ENCODE data around the gene PLXNA2. TPM values are rescaled to one million over a fixed set of nuclear protein-coding genes. Genes with fewer than 3 reads are reported as not detected.
A peak's percentile ranks its signal among the peaks of the same experiment; 100 is the strongest.

PLXNA2 gene
- total RNA-seq, 1 donor from 2014 or later = 9.0 TPM

GRCh38 chr1:208045463-208046260 is 198.5 kb downstream of the PLXNA2 start:
- DNase-seq (ENCODE audit: low read depth) = no peak
- H3K4me3 ChIP-seq (ENCODE audit: low read depth, low read length) = no peak overlapping the region
- peaks cover 26% of the 10 kb centered on the region for H3K36me3 ChIP-seq (ENCODE audit: control insufficient read depth, insufficient read depth, low read length)
- H3K27me3 ChIP-seq (ENCODE audit: control insufficient read depth, insufficient read depth, low read length) = no peaks in the 10 kb centered on the region
- TF ChIP-seq CTCF (IDR thresholded peaks at IDR 0.05; ENCODE audit: insufficient read depth, low read length, severe bottlenecking) = peak; percentile 6
- FAIRE-seq = no peak

GRCh38 chr1:208044589-208045462 is 199.4 kb downstream of the PLXNA2 start:
- H3K27me3 ChIP-seq (ENCODE audit: control insufficient read depth, insufficient read depth, low read length) = no peaks in the 10 kb centered on the region
- no peak for FAIRE-seq
- no peak for TF ChIP-seq CTCF (IDR thresholded peaks at IDR 0.05; ENCODE audit: insufficient read depth, low read length, severe bottlenecking)

GRCh38 chr1:208043691-208044181 is 200.4 kb downstream of the PLXNA2 start:
- Histone ChIP-seq H3K27me3 (ENCODE audit: control insufficient read depth, insufficient read depth, low read length) (no peaks in the 10 kb centered on the region), H3K4me3 (ENCODE audit: low read depth, low read length) (no peak overlapping the region), H3K36me3 (ENCODE audit: control insufficient read depth, insufficient read depth, low read length) (peaks cover 30% of the 10 kb centered on the region)
- TF ChIP-seq CTCF (IDR thresholded peaks at IDR 0.05; ENCODE audit: insufficient read depth, low read length, severe bottlenecking) = no peak
- FAIRE-seq (no peak), DNase-seq (ENCODE audit: low read depth) (no peak)

More at GRCh38 chr1:208044589-208045462, 199.4 kb downstream of the PLXNA2 start:
- Histone ChIP-seq H3K36me3 (ENCODE audit: control insufficient read depth, insufficient read depth, low read length) (peaks cover 26% of the 10 kb centered on the region), H3K4me3 (ENCODE audit: low read depth, low read length) (no peak overlapping the region)
- DNase-seq (ENCODE audit: low read depth) = no peak

- FAIRE-seq (no peak), DNase-seq (ENCODE audit: low read depth) (no peak)
- no peak overlapping the region for H3K4me3 ChIP-seq (ENCODE audit: low read depth, low read length)
- no peaks in the 10 kb centered on the region for H3K27me3 ChIP-seq (ENCODE audit: control insufficient read depth, insufficient read depth, low read length)
- peaks cover 37% of the 10 kb centered on the region for H3K36me3 ChIP-seq (ENCODE audit: control insufficient read depth, insufficient read depth, low read length)
- TF ChIP-seq CTCF (IDR thresholded peaks at IDR 0.05; ENCODE audit: insufficient read depth, low read length, severe bottlenecking) = no peak
Observed at GRCh38 chr1:208042868-208043267, 201.3 kb downstream of the PLXNA2 start.

- no peaks in the 10 kb centered on the region for H3K27me3 ChIP-seq (ENCODE audit: control insufficient read depth, insufficient read depth, low read length)
- H3K4me3 ChIP-seq (ENCODE audit: low read depth, low read length) = no peak overlapping the region
- DNase-seq (ENCODE audit: low read depth) (no peak), FAIRE-seq (no peak)
- TF ChIP-seq CTCF (IDR thresholded peaks at IDR 0.05; ENCODE audit: insufficient read depth, low read length, severe bottlenecking) = no peak
- peaks cover 37% of the 10 kb centered on the region for H3K36me3 ChIP-seq (ENCODE audit: control insufficient read depth, insufficient read depth, low read length)
Observed at GRCh38 chr1:208042041-208042615, 202.1 kb downstream of the PLXNA2 start.

Data from bronchial epithelial cell (primary cell).